Measurements from ENCODE around the gene TBC1D12.
"Not testable (repeated sequence)": the region's sequence is repeated elsewhere in the genome, so short reads cannot be mapped to it uniquely, and the experiment has no call there.

TBC1D12 gene

GRCh38 chr10:94549221-94549620, 146.9 kb downstream of the TBC1D12 start:
- DNase-seq, result no peak

- not testable (repeated sequence) for DNase-seq
These were observed 165.5 kb downstream of the TBC1D12 start for GRCh38 chr10:94567714-94568307.

- no peak for DNase-seq
These were observed 168.7 kb downstream of the TBC1D12 start for GRCh38 chr10:94571081-94571480.

GRCh38 chr10:94571528-94571927, 169.2 kb downstream of the TBC1D12 start:
- DNase-seq, result no peak

GRCh38 chr10:94578790-94579189, 176.4 kb downstream of the TBC1D12 start:
- no peak for DNase-seq

GRCh38 chr10:94583124-94583523, 180.8 kb downstream of the TBC1D12 start:
- no peak for DNase-seq
